GM23338 (cell line): ENCODE data around the gene OCA2.

ENCODE experiments used
- CREB1 ChIP-seq: fragments of 250-450 bp; sonication (Bioruptor Pico); IDR thresholded peaks from 2 replicates; pipeline ENCODE4 v1.5.0; 2020; ENCODE audit warnings: low read depth, mild to moderate bottlenecking, moderate library complexity
- EZH2 ChIP-seq: fragments of 200-600 bp; sonication (generic); IDR thresholded peaks from one replicate; pipeline ENCODE4 v1.8.0; 2017; ENCODE audit warnings: antibody characterized with exemption, mild to moderate bottlenecking, low read depth; ENCODE audit not compliant: unreplicated experiment
- EZH2phosphoT487 ChIP-seq: fragments of 200-600 bp; sonication (generic); IDR thresholded peaks from one replicate; pipeline ENCODE4 v1.8.1; 2018; ENCODE audit warnings: antibody characterized with exemption; ENCODE audit not compliant: unreplicated experiment
- JUNB ChIP-seq: IDR thresholded peaks from one replicate; pipeline ENCODE4 v1.6.1; 2016; ENCODE audit warnings: antibody characterized with exemption; ENCODE audit not compliant: unreplicated experiment
- NANOG ChIP-seq: IDR thresholded peaks from 2 replicates; pipeline ENCODE4 v1.6.1; 2016; ENCODE audit warnings: antibody characterized with exemption, borderline replicate concordance
- POLR2AphosphoS5 ChIP-seq: IDR thresholded peaks from 2 replicates; pipeline ENCODE4 v1.6.1; 2016; ENCODE audit warnings: antibody characterized with exemption, low read depth
- STAT1 ChIP-seq: IDR thresholded peaks from one replicate; pipeline ENCODE4 v1.6.1; 2016; ENCODE audit warnings: antibody characterized with exemption; ENCODE audit not compliant: unreplicated experiment
- ZNF114 ChIP-seq: fragments of 250-450 bp; sonication (Bioruptor Pico); IDR thresholded peaks from 2 replicates; pipeline ENCODE4 v1.5.0; 2020; ENCODE audit warnings: mild to moderate bottlenecking, moderate library complexity
- TF ChIP-seq, protein P1 (sequence below), 2 experiments: fragments of 200-600 bp in 1 of 2; sonication (generic) in 1 of 2; conservative IDR thresholded peaks; 2 replicates each; pipeline versions ENCODE4 v1.5.1 to v1.6.1; 2016 to 2017; ENCODE audit warnings: antibody characterized with exemption in 2 of 2, low read depth in 2 of 2, mild to moderate bottlenecking in 2 of 2, moderate library complexity in 1 of 2
- TF ChIP-seq, protein P2 (sequence below): IDR thresholded peaks from one replicate; pipeline ENCODE4 v1.6.1; 2018; ENCODE audit warnings: antibody characterized with exemption; ENCODE audit not compliant: unreplicated experiment
- TF ChIP-seq, protein P3 (sequence below): fragments of 250-450 bp; sonication (Bioruptor Pico); IDR thresholded peaks from 2 replicates; pipeline ENCODE4 v1.5.0; 2020; ENCODE audit warnings: mild to moderate bottlenecking, moderate library complexity
- TF ChIP-seq, protein P4 (sequence below): IDR thresholded peaks from 2 replicates; pipeline ENCODE4 v1.6.1; 2016; ENCODE audit warnings: antibody characterized with exemption

DNA sequence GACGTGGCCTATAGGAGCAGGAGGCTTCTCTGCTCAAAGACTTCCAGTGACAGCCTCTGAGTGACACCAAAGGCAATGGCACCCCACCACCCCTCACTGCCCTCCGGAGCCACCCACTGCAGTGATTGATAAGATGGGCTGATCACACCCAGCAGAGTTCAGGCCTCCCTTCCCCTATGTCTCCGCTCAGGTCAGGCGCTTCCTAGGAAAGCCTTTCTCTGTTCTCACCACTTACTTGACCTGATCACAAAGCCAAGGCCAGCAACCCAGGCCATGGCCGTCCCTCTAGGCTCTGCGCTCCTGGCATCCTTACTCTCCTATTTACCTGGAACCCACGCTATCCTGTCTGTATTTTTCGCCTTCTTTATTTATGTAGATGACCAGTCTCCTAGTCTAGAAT lies 282.3 kb downstream of the OCA2 start:
- TF ChIP-seq POLR2AphosphoS5, result no peak
- TF ChIP-seq, protein P1, sequence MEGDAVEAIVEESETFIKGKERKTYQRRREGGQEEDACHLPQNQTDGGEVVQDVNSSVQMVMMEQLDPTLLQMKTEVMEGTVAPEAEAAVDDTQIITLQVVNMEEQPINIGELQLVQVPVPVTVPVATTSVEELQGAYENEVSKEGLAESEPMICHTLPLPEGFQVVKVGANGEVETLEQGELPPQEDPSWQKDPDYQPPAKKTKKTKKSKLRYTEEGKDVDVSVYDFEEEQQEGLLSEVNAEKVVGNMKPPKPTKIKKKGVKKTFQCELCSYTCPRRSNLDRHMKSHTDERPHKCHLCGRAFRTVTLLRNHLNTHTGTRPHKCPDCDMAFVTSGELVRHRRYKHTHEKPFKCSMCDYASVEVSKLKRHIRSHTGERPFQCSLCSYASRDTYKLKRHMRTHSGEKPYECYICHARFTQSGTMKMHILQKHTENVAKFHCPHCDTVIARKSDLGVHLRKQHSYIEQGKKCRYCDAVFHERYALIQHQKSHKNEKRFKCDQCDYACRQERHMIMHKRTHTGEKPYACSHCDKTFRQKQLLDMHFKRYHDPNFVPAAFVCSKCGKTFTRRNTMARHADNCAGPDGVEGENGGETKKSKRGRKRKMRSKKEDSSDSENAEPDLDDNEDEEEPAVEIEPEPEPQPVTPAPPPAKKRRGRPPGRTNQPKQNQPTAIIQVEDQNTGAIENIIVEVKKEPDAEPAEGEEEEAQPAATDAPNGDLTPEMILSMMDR (conservative IDR thresholded peaks at IDR 0.05; ENCODE audit: low read depth in 2 of 2), result no peak
- no peak for TF ChIP-seq EZH2phosphoT487
- TF ChIP-seq, protein P2, sequence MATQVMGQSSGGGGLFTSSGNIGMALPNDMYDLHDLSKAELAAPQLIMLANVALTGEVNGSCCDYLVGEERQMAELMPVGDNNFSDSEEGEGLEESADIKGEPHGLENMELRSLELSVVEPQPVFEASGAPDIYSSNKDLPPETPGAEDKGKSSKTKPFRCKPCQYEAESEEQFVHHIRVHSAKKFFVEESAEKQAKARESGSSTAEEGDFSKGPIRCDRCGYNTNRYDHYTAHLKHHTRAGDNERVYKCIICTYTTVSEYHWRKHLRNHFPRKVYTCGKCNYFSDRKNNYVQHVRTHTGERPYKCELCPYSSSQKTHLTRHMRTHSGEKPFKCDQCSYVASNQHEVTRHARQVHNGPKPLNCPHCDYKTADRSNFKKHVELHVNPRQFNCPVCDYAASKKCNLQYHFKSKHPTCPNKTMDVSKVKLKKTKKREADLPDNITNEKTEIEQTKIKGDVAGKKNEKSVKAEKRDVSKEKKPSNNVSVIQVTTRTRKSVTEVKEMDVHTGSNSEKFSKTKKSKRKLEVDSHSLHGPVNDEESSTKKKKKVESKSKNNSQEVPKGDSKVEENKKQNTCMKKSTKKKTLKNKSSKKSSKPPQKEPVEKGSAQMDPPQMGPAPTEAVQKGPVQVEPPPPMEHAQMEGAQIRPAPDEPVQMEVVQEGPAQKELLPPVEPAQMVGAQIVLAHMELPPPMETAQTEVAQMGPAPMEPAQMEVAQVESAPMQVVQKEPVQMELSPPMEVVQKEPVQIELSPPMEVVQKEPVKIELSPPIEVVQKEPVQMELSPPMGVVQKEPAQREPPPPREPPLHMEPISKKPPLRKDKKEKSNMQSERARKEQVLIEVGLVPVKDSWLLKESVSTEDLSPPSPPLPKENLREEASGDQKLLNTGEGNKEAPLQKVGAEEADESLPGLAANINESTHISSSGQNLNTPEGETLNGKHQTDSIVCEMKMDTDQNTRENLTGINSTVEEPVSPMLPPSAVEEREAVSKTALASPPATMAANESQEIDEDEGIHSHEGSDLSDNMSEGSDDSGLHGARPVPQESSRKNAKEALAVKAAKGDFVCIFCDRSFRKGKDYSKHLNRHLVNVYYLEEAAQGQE, result no peak
- no peak for TF ChIP-seq JUNB
- TF ChIP-seq EZH2, result no peak
- TF ChIP-seq, protein P3, sequence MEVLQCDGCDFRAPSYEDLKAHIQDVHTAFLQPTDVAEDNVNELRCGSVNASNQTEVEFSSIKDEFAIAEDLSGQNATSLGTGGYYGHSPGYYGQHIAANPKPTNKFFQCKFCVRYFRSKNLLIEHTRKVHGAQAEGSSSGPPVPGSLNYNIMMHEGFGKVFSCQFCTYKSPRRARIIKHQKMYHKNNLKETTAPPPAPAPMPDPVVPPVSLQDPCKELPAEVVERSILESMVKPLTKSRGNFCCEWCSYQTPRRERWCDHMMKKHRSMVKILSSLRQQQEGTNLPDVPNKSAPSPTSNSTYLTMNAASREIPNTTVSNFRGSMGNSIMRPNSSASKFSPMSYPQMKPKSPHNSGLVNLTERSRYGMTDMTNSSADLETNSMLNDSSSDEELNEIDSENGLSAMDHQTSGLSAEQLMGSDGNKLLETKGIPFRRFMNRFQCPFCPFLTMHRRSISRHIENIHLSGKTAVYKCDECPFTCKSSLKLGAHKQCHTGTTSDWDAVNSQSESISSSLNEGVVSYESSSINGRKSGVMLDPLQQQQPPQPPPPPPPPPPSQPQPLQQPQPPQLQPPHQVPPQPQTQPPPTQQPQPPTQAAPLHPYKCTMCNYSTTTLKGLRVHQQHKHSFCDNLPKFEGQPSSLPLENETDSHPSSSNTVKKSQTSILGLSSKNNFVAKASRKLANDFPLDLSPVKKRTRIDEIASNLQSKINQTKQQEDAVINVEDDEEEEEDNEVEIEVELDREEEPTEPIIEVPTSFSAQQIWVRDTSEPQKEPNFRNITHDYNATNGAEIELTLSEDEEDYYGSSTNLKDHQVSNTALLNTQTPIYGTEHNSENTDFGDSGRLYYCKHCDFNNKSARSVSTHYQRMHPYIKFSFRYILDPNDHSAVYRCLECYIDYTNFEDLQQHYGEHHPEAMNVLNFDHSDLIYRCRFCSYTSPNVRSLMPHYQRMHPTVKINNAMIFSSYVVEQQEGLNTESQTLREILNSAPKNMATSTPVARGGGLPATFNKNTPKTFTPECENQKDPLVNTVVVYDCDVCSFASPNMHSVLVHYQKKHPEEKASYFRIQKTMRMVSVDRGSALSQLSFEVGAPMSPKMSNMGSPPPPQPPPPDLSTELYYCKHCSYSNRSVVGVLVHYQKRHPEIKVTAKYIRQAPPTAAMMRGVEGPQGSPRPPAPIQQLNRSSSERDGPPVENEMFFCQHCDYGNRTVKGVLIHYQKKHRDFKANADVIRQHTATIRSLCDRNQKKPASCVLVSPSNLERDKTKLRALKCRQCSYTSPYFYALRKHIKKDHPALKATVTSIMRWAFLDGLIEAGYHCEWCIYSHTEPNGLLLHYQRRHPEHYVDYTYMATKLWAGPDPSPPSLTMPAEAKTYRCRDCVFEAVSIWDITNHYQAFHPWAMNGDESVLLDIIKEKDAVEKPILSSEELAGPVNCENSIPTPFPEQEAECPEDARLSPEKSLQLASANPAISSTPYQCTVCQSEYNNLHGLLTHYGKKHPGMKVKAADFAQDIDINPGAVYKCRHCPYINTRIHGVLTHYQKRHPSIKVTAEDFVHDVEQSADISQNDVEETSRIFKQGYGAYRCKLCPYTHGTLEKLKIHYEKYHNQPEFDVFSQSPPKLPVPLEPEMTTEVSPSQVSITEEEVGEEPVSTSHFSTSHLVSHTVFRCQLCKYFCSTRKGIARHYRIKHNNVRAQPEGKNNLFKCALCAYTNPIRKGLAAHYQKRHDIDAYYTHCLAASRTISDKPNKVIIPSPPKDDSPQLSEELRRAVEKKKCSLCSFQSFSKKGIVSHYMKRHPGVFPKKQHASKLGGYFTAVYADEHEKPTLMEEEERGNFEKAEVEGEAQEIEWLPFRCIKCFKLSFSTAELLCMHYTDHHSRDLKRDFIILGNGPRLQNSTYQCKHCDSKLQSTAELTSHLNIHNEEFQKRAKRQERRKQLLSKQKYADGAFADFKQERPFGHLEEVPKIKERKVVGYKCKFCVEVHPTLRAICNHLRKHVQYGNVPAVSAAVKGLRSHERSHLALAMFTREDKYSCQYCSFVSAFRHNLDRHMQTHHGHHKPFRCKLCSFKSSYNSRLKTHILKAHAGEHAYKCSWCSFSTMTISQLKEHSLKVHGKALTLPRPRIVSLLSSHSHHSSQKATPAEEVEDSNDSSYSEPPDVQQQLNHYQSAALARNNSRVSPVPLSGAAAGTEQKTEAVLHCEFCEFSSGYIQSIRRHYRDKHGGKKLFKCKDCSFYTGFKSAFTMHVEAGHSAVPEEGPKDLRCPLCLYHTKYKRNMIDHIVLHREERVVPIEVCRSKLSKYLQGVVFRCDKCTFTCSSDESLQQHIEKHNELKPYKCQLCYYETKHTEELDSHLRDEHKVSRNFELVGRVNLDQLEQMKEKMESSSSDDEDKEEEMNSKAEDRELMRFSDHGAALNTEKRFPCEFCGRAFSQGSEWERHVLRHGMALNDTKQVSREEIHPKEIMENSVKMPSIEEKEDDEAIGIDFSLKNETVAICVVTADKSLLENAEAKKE (CRISPR knock-in tag), result no peak
- TF ChIP-seq, protein P4, sequence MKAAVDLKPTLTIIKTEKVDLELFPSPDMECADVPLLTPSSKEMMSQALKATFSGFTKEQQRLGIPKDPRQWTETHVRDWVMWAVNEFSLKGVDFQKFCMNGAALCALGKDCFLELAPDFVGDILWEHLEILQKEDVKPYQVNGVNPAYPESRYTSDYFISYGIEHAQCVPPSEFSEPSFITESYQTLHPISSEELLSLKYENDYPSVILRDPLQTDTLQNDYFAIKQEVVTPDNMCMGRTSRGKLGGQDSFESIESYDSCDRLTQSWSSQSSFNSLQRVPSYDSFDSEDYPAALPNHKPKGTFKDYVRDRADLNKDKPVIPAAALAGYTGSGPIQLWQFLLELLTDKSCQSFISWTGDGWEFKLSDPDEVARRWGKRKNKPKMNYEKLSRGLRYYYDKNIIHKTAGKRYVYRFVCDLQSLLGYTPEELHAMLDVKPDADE, result no peak
- TF ChIP-seq CREB1 (CRISPR knock-in tag), result no peak
- TF ChIP-seq ZNF114 (CRISPR knock-in tag), result no peak
- TF ChIP-seq STAT1, result no peak
- TF ChIP-seq NANOG, result no peak
